NCI-H748 (cell line): ENCODE measurements around the gene MTFMT.
A peak's percentile ranks its signal among the peaks of the same experiment; 100 is the strongest.
"Not testable (repeated sequence)": the region's sequence is repeated elsewhere in the genome, so short reads cannot be mapped to it uniquely, and the experiment has no call there.

ENCODE experiments used
- DNase-seq: peaks from one replicate; lab custom pipeline; 2025; ENCODE audit not compliant: unreplicated experiment; lab: John Stamatoyannopoulos, UW

MTFMT gene

DNA sequence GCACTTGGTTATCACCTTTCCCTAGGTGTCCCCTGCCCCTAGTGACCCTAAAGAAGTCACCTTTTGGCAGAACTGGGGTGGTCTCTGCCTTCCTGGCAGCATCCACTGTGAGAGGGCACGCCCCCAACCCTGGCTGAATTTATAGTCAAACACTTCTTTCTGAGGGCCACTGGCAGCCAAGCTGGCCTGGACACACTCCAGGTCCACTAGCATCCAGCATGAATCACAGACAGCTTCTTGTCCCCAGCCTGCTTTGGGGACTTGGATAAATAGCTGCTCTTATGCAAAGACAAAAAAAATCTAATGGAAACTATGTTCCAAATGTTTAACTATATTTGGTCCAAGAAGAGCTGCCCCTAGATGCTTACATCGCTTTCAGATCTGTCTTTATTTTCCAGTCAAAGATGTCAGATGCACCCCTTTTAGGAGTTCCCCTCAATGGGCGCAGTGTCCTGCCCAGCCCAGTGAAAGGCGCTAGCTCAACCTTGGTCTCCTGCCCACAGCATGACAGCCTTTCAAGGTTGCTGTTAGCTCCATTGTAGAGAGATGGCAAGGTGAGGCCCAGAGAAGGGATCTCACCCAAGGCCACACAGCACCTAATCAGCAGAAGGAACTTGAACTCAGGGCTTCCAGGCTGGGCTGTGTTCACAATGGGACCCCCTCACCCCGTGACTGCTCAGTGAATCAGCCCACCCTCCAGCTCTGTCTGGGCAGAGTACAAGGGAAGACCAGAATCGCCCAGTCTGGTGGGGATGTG, 31.4 kb upstream of the MTFMT start:
- DNase-seq: no peak

DNA sequence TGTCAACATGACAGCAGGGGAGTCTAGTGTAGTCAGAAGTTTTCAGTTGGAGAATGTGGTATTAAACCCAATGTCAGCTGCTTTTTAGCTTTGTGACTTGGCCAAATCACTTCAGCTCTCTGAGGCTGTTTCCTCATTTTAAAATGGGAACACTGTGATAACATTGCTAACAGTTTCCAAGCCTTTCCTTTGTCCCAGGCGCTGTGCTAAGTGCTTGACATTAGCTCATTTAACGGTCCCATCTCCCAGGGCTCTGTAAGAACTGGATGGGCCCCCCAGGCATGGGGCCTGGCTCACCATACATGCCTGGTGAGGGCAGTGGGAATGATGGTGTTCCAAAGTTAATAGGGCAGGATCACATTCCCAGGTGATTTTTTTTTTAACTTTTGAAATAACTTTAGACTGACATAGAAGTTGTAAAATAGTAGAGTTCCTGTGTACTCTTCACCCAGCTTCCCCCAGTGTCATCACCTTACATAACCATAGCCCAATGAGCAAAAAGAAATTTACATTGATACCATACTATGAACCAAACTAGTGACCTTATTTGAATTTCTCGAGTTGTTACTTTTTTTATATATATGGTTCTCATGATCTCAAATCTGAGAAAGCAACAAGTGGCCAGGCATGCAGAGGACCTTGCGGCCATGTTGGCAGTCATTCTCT, 30.6 kb upstream of the MTFMT start:
- DNase-seq: no peak

GRCh38 chr15:65059369-65059750, 29.9 kb upstream of the MTFMT start:
- DNase-seq: no peak

DNA sequence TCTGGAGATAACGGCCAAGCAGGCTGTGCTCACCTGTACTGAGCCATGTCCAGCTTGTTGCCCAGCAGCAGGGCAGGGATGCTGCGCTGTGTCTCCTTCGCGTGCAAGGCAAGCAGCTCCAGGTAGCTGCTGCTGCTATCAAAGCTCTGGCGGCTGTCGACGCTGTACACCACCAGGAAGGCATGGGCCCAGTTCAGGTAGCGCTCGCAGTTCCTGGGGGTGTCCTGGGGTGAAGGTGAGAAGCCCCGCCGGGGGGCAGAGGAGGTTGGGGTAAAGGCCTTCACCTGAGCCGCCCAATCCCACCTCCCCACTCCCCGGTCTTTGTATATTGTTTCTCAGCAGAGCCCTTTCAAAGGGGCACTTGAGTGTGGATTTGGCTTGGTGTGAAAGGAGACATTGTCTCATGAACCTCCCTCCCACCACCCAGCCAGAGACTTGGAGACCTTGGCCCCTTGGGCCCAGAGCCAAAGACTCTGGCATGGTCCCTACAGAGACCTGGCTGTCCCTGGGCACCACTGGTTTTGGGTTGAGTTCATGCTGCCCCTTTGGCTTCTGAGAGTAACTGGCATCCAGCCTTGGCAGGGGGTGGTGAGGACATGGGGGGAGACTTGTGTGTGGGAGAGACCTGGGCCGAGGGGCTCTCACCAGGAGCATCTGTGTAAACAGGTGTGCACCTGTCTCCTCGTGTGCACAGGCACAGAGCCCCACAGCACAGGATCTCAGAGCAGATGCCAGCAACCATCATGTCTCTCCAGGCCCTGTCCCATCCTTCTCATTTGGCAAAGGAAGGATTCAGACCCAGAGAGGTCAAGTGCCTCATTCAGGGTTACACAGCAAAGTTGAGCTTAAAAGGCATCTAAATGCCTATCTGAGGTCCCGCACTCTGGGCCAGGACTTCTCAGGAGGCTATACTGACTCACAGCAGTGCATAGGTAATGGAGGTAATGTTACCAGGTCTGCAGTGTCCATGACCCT, 29.2 kb upstream of the MTFMT start:
- no peak for DNase-seq

DNA sequence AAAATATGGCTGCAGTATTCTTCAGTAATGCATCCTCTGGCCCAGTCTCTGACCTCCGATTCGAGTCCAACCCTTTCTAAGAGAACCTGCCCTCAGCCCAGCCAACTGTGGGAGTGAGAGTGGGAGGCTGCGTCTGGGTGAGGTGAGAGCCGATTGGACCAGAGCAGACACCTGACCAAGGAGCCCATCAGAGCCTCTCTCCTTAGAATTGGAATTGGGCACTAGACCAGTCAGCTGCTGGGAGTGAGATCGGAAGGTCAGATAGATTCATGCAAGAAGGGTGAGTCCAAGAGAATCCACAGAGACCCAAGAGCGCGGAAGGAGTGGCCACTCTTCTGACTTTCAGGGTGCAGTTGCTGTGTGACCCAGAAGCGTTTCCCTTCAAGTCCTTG, 28.1 kb upstream of the MTFMT start:
- DNase-seq: no peak

- DNase-seq: no peak
Observed at GRCh38 chr15:65056868-65057548, 27.6 kb upstream of the MTFMT start.

GRCh38 chr15:65056106-65056505, 26.7 kb upstream of the MTFMT start:
- no peak for DNase-seq

GRCh38 chr15:65055201-65055870, 25.9 kb upstream of the MTFMT start:
- DNase-seq: no peak

- peak; percentile 52 for DNase-seq
Observed at GRCh38 chr15:65054333-65055200, 25.1 kb upstream of the MTFMT start.

- no peak for DNase-seq
Observed at GRCh38 chr15:65052956-65053355, 23.5 kb upstream of the MTFMT start.

DNA sequence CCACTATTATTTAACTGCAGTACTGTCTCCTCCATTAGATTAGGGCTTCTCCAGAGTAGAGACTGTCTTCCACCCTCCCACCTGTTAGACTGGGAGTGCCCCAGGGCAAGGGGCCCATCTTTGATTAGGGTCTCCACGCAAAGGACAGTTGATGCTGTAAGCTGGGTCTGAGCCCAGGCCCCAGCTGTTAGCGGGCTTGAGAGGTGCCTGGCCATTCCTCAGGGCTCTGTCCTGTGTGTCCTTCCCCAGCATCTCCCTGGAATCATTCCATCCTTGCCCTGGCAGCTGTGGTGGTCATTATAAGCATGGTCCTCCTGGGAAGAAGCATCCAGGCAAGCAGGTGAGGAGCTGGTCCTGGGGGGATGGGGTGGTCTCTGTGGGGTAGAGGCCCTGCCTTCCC, 21.8 kb upstream of the MTFMT start:
- DNase-seq: no peak

- DNase-seq: no peak
Observed at GRCh38 chr15:65050270-65050669, 20.8 kb upstream of the MTFMT start.

DNA sequence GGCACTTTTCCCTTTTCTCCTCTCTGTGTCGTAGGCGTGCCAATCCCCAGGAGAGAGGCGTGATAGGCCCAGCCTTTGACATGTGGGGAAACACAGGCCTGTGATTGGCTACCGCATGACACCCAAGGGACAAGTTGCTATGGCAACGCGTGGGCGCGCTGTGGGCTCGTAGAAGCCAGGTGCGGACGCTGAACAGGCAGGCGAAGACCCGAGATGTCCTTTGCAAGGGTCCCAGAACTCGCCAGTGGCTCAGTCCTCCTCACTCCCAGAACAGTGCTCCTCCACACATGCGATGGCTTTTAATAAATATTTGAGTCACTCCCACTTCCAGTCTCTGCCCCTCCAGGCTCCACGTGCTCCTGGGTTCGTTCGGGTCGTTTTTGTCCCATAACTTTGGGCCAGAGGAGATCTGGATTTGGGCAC, 20.0 kb upstream of the MTFMT start:
- peak; percentile 98 for DNase-seq

DNA sequence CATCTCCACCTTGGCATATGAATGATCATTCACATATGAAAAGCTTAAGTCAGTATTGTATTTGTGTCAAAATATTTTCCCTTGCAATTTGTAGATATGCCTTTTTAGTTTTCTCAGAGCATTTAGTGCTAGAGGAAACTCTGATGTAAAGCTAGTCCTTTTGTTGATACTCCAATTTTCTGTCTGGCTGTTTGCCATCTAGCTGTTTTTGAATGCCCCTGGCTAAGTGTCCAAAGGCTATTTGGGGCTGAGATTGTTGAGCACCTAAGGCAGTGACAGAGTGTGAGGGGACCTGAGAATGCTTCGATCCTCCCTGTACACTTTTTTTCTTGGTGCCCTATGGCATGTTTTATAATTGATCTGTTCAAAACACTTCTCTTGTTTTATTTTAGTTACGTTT, 18.8 kb upstream of the MTFMT start:
- peak; percentile 28 for DNase-seq

DNA sequence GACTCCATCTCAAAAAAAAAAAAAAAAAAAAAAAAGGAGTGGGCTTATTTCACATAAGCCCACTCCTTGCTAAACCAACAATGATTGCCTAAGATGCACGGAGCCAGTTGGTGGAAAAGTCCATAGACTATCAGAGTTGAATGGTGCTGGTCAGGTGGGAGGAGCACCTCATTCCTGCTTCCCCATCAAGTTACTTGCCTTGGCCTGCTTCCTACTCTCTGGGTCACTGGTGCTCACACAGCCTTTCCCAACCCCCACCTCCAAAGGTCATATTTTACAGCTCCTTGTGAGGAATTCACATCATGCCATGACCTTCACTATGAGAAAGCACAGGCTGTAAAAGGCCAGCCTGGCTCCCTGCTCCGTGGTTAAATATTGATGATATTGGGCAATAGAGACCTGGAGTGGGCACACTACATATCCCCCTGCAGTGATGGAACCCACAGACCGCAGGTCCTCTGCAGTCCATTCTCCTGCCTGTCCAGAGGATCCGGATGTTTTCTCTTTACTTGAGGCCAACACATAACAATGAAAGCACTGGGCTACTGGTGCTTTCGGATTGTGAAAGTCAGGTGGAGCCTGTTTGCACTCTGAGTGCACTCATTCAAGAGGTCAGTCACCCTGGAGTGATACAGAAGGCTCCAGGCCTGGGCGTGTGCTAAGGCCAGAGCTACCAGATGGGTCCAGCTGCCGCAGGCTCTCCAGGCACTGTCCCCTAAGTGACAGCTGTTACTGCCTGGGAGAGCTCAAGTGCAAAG, 15.5 kb upstream of the MTFMT start, which contains the start of gene SLC51B:
Gene SLC51B, plus strand, starts transcription at position 664 of the 758 bp plus-strand sequence. CDS start 4,618 bp downstream, outside the sequence.
- peak; percentile 62 for DNase-seq

DNA sequence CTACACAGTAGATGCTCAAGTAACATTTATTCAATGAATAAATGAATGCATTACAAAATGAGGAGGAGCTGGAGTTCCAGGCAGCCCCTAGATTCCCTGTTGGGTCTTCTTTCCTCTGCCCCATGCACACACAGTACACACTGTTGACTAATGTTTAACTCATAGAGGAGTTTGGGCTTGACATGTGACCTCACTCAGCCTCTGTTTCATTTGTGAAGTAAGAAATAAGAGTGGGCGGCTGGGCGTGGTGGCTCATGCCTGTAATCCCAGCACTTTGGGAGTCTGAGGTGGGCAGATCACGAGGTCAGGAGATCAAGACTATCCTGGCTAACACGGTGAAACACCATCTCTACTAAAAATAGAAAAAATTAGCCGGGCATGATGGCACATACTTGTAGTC, 14.8 kb upstream of the MTFMT start:
- not testable (repeated sequence) for DNase-seq

DNA sequence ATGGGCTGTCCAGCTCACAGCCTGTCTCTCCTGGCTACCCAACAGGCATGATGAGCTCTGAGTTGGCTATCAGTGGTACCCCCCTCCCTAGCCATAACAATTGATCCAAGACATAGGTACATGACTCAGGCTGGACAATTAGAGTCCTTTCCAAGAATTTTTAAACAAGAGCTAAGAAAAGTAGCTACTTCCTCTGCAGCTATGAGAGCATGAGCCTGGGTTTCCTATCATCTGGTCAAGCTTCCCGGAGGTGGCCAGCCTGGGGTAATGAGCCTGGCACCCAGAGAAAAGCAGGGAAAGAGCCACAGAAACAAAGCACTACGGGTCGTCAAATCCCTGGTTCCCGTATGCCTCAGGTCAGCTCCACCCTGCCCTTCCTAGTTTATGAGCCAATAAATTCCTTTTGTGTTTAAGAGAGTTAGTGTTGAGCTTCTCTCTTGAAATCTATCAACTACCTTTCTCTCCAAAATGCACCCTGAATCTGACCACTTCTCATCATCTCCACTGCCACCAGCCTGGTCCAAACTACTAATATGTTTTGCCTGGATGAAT, 13.4 kb upstream of the MTFMT start:
- DNase-seq: no peak

GRCh38 chr15:65041787-65042186, 12.3 kb upstream of the MTFMT start:
- no peak for DNase-seq
